ENCODE results near the gene CSNK1A1.

DNA sequence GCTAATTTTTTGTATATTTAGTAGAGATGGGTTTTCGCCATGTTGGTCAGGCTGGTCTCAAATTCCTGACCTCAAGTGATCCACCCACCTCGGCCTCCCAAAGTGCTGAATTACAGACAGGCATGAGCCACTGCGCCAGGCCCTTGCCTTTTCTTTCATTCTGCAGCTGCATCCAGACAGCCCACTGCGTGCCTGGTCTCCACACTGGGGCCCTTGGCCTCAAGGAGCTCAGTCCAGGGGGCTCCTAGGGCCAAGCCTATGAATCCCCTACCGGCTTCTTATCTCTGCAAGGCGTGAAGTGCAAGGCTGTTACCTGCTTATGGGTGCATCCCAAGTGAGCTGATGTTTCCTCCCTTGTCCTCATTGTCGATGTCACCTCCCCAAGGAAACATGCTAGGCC is 78.8 kb downstream of the CSNK1A1 start:
- TF ChIP-seq REST (IDR thresholded peaks at IDR 0.05; ENCODE audit: insufficient read depth in 1 of 2, low read depth in 2 of 2, low read length in 2 of 2) (no peak), POLR2AphosphoS5 (IDR thresholded peaks at IDR 0.05; ENCODE audit: low read depth, low read length) (no peak)

Data from PFSK-1 (cell line).